T-cell (primary cell): Measurements from ENCODE around the gene IQCE. TPM values are rescaled to one million over a fixed set of nuclear protein-coding genes. Genes with fewer than 3 reads are reported as not detected.

Experiments
- ATAC-seq, 4 experiments: fragments of 200-7000 bp in 3 of 4; fragments of 150-1000 bp in 1 of 4; cut with Tn5 transposase; replicated peaks in 1 of 4; 1 replicate in 3 of 4; 2 replicates in 1 of 4; pipeline ENCODE4 v1.10.0; 2021; ENCODE audit warnings: moderate library complexity in 3 of 4, mild to moderate bottlenecking in 2 of 4, moderate number of reproducible peaks in 1 of 4
- CTCF ChIA-PET, 2 donors: fragments of 300-600 bp; sonication (Branson Sonifier 250); formaldehyde crosslinking; loops; one replicate each; lab custom pipeline; 2022; ENCODE audit warnings: antibody characterized with exemption in 2 of 2; lab: Charles Lee
- POLR2A ChIA-PET, 2 donors: fragments of 300-600 bp; sonication (Branson Sonifier 250); formaldehyde crosslinking; loops; one replicate each; lab custom pipeline; 2022; ENCODE audit warnings: antibody characterized with exemption in 2 of 2; lab: Charles Lee
- DNase-seq, 35 experiments: peaks; one replicate each; pipeline versions ENCODE4 v3.0.0 to v3.0.0-alpha.2; 2013 to 2023
- H3K27ac ChIP-seq: one replicate; pipeline ENCODE4 v1.5.1; 2013; ENCODE audit warnings: low read length
- H3K27me3 ChIP-seq, 2 experiments: replicated peaks in 1 of 2; 1 replicate in 1 of 2; 2 replicates in 1 of 2; pipeline versions ENCODE4 v1.6.1 to v1.7.0; 2013; ENCODE audit warnings: low read length in 1 of 2, mixed read lengths in 1 of 2; ENCODE audit not compliant: control insufficient read depth in 2 of 2, insufficient read depth in 2 of 2; ENCODE audit errors: extremely low read depth in 1 of 2
- H3K36me3 ChIP-seq, 2 donors: 1 replicate in 1 of 2; 2 replicates in 1 of 2; pipeline versions ENCODE4 v1.6.1 to v1.7.0; 2013; ENCODE audit warnings: low read length in 1 of 2; ENCODE audit not compliant: control insufficient read depth in 2 of 2, insufficient read depth in 1 of 2; ENCODE audit errors: extremely low read depth in 1 of 2
- H3K4me1 ChIP-seq, 2 experiments: 1 replicate in 1 of 2; 2 replicates in 1 of 2; pipeline versions ENCODE4 v1.6.1 to v1.7.0; 2013; ENCODE audit warnings: low read length in 2 of 2, mixed read lengths in 1 of 2; ENCODE audit not compliant: insufficient read depth in 2 of 2, control insufficient read depth in 1 of 2; ENCODE audit errors: extremely low read depth in 1 of 2
- H3K4me3 ChIP-seq, 2 donors: 1 replicate in 1 of 2; 2 replicates in 1 of 2; pipeline versions ENCODE4 v1.5.1 to v1.7.0; 2013; ENCODE audit warnings: mild to moderate bottlenecking in 2 of 2, low read length in 1 of 2, moderate library complexity in 1 of 2; ENCODE audit not compliant: control insufficient read depth in 1 of 2; ENCODE audit errors: extremely low read depth in 1 of 2
- H3K9me3 ChIP-seq: 2 replicates; pipeline ENCODE4 v1.7.0; 2013
- H3K27ac Mint-ChIP-seq, 2 donors: one replicate each; pipeline ENCODE4 v1.8.0; 2020 to 2021; ENCODE audit warnings: mild to moderate bottlenecking in 2 of 2, mixed read lengths in 2 of 2
- H3K27me3 Mint-ChIP-seq, 2 donors: one replicate each; pipeline ENCODE4 v1.8.0; 2021 to 2022; ENCODE audit warnings: mixed read lengths in 2 of 2
- H3K36me3 Mint-ChIP-seq: one replicate; pipeline ENCODE4 v1.8.0; 2021; ENCODE audit warnings: mixed read lengths
- H3K4me1 Mint-ChIP-seq, 3 donors: one replicate each; pipeline ENCODE4 v1.8.0; 2020 to 2022; ENCODE audit warnings: mixed read lengths in 3 of 3, mild to moderate bottlenecking in 1 of 3
- H3K4me3 Mint-ChIP-seq, 3 donors: one replicate each; pipeline ENCODE4 v1.8.0; 2020 to 2022; ENCODE audit warnings: mild to moderate bottlenecking in 3 of 3, mixed read lengths in 3 of 3, moderate library complexity in 3 of 3
- H3K9me3 Mint-ChIP-seq, 3 donors: one replicate each; pipeline ENCODE4 v1.8.0; 2020 to 2022; ENCODE audit warnings: mixed read lengths in 3 of 3
- WGBS: methylation state at CpG from one replicate; pipeline ENCODE4 v1.1.5; 2013; ENCODE audit warnings: missing lambda C conversion rate; ENCODE audit not compliant: insufficient coverage; 5-methylcytosine and 5-hydroxymethylcytosine counted together
- total RNA-seq, 35 experiments: library from RNA in 6 of 35; stranded (reverse) in 6 of 35; fragments of 120-200 nt in 1 of 35; gene quantifications; one replicate each; pipeline versions ENCODE4 v1.2.1 to v1.2.4 and lab custom pipeline; 2013 to 2026

IQCE gene
- total RNA-seq, 5 donors from 2014 or later (not counting 1 experiment from before 2014, with no cell fraction given): 4.5 to 11.7 (median 8.0) TPM

- H3K27ac ChIP-seq: no peak overlapping the region
- Mint-ChIP-seq H3K4me3 (no peak overlapping the region), H3K9me3 (no peaks in the 10 kb centered on the region), H3K36me3 (peaks cover 3% of the 10 kb centered on the region), H3K27me3 (no peaks in the 10 kb centered on the region), H3K4me1 (peaks cover under 1 to 3% (median 1%) of the 10 kb centered on the region in 3 donors), H3K27ac (no peak overlapping the region)
- ChIA-PET POLR2A (no interaction called here), CTCF (no interaction called here)
- peaks cover 0 to 4% of the 10 kb centered on the region in 2 experiments for H3K4me1 ChIP-seq
- H3K9me3 ChIP-seq: no peaks in the 10 kb centered on the region
- 82% methylated on average over 18 of the region's 22 CpGs for WGBS
- H3K4me3 ChIP-seq: no peak overlapping the region
- DNase-seq: no peak
- no peak for ATAC-seq
- H3K27me3 ChIP-seq: no peaks in the 10 kb centered on the region
- no peaks in the 10 kb centered on the region for H3K36me3 ChIP-seq
Measured at GRCh38 chr7:2613931-2614600, 55.3 kb downstream of the IQCE start.

GRCh38 chr7:2614631-2615330 lies 56.0 kb downstream of the IQCE start:
- H3K4me1 ChIP-seq: no peaks in the 10 kb centered on the region
- WGBS: 84% methylated on average over 18 of the region's 22 CpGs
- ChIA-PET CTCF (no interaction called here), POLR2A (no interaction called here)
- no peaks in the 10 kb centered on the region for H3K27me3 Mint-ChIP-seq
- no peaks in the 10 kb centered on the region for H3K36me3 ChIP-seq
- no peaks in the 10 kb centered on the region for H3K9me3 ChIP-seq
- DNase-seq (no peak), ATAC-seq (no peak)
- H3K4me3 ChIP-seq: no peak overlapping the region
- peaks cover 3% of the 10 kb centered on the region for H3K36me3 Mint-ChIP-seq
- no peak overlapping the region for H3K27ac ChIP-seq
- no peaks in the 10 kb centered on the region for H3K27me3 ChIP-seq
- no peaks in the 10 kb centered on the region for H3K9me3 Mint-ChIP-seq
- H3K4me3 Mint-ChIP-seq: no peak overlapping the region
- H3K27ac Mint-ChIP-seq: no peak overlapping the region
- H3K4me1 Mint-ChIP-seq: no peaks in the 10 kb centered on the region

- H3K4me3 ChIP-seq: no peak overlapping the region
- H3K27me3 ChIP-seq: no peaks in the 10 kb centered on the region
- H3K9me3 Mint-ChIP-seq: no peaks in the 10 kb centered on the region
- no peaks in the 10 kb centered on the region for H3K4me1 ChIP-seq
- H3K4me1 Mint-ChIP-seq: no peaks in the 10 kb centered on the region
- ATAC-seq (no peak), DNase-seq (no peak)
- ChIA-PET CTCF (no interaction called here), POLR2A (no interaction called here)
- 90% methylated on average over 27 of the region's 33 CpGs for WGBS
- H3K36me3 ChIP-seq: no peaks in the 10 kb centered on the region
- no peaks in the 10 kb centered on the region for H3K27me3 Mint-ChIP-seq
- no peak overlapping the region for H3K4me3 Mint-ChIP-seq
- H3K36me3 Mint-ChIP-seq: no peaks in the 10 kb centered on the region
- no peak overlapping the region for H3K27ac ChIP-seq
- H3K9me3 ChIP-seq: no peaks in the 10 kb centered on the region
- no peak overlapping the region for H3K27ac Mint-ChIP-seq
Measured at GRCh38 chr7:2616387-2617324, 57.9 kb downstream of the IQCE start.

GRCh38 chr7:2617325-2617905 lies 58.6 kb downstream of the IQCE start:
- Histone ChIP-seq H3K9me3 (no peaks in the 10 kb centered on the region), H3K27ac (no peak overlapping the region), H3K4me3 (no peak overlapping the region), H3K4me1 (no peaks in the 10 kb centered on the region), H3K27me3 (no peaks in the 10 kb centered on the region), H3K36me3 (no peaks in the 10 kb centered on the region)
- DNase-seq: no peak
- ATAC-seq: no peak
- Mint-ChIP-seq H3K27ac (no peak overlapping the region), H3K4me1 (no peaks in the 10 kb centered on the region), H3K4me3 (no peak overlapping the region), H3K9me3 (no peaks in the 10 kb centered on the region), H3K27me3 (no peaks in the 10 kb centered on the region), H3K36me3 (no peaks in the 10 kb centered on the region)
- CTCF ChIA-PET: no interaction called here
- WGBS: 70% methylated on average over 16 of the region's 22 CpGs
- POLR2A ChIA-PET: no interaction called here

GRCh38 chr7:2619116-2619515 lies 60.3 kb downstream of the IQCE start:
- Histone ChIP-seq H3K27ac (no peak overlapping the region), H3K36me3 (no peaks in the 10 kb centered on the region), H3K27me3 (peaks cover 0 to 9% of the 10 kb centered on the region in 2 experiments), H3K4me1 (no peaks in the 10 kb centered on the region), H3K9me3 (no peaks in the 10 kb centered on the region), H3K4me3 (no peak overlapping the region)
- DNase-seq: no peak
- H3K36me3 Mint-ChIP-seq: no peaks in the 10 kb centered on the region
- no peak overlapping the region for H3K27ac Mint-ChIP-seq
- 90% methylated on average over 6 of the region's 9 CpGs for WGBS
- H3K9me3 Mint-ChIP-seq: no peaks in the 10 kb centered on the region
- ChIA-PET CTCF (no interaction called here), POLR2A (no interaction called here)
- H3K27me3 Mint-ChIP-seq: no peaks in the 10 kb centered on the region
- ATAC-seq: no peak
- no peak overlapping the region for H3K4me3 Mint-ChIP-seq
- no peaks in the 10 kb centered on the region for H3K4me1 Mint-ChIP-seq
